H54 (cell line): ENCODE results near the gene KLF1.
"Not testable (repeated sequence)": the region's sequence is repeated elsewhere in the genome, so short reads cannot be mapped to it uniquely, and the experiment has no call there.

ENCODE experiments used
- DNase-seq: peaks from one replicate; pipeline ENCODE4 v3.0.0; 2011; ENCODE audit warnings: low spot score, mixed read lengths; ENCODE audit not compliant: insufficient read length
- FAIRE-seq: peaks from 3 replicates; lab custom pipeline; 2011; peaks lifted over from hg19 to GRCh38; lab: Jason Lieb, UNC
- POLR2A ChIP-seq: IDR thresholded peaks from 2 replicates; pipeline ENCODE4 v1.6.1; 2011; ENCODE audit warnings: low read depth, mild to moderate bottlenecking, low read length

KLF1 gene

GRCh38 chr19:12867120-12868099 lies 19.6 kb downstream of the KLF1 start:
- DNase-seq (peak; percentile 67), FAIRE-seq (no peak)
- TF ChIP-seq POLR2A: no peak

- no peak for DNase-seq
- no peak for TF ChIP-seq POLR2A
- FAIRE-seq: no peak
Observed at GRCh38 chr19:12866416-12867119, 20.4 kb downstream of the KLF1 start.

- TF ChIP-seq POLR2A: no peak
Observed at GRCh38 chr19:12865746-12866415, 21.1 kb downstream of the KLF1 start.

GRCh38 chr19:12864721-12865715 lies 22.0 kb downstream of the KLF1 start:
- DNase-seq (no peak), FAIRE-seq (no peak)
- no peak for TF ChIP-seq POLR2A

More at GRCh38 chr19:12865746-12866415, 21.1 kb downstream of the KLF1 start:
- DNase-seq (no peak), FAIRE-seq (no peak)

GRCh38 chr19:12864143-12864542 lies 22.9 kb downstream of the KLF1 start:
- no peak for DNase-seq
- no peak for TF ChIP-seq POLR2A
- FAIRE-seq: no peak

- DNase-seq (no peak), FAIRE-seq (no peak)
- TF ChIP-seq POLR2A: no peak
Observed at GRCh38 chr19:12859546-12859945, 27.5 kb downstream of the KLF1 start.

- DNase-seq (no peak), FAIRE-seq (no peak)
- TF ChIP-seq POLR2A: no peak
Observed at GRCh38 chr19:12858041-12858928, 28.7 kb downstream of the KLF1 start.

GRCh38 chr19:12856653-12857052 lies 30.3 kb downstream of the KLF1 start:
- FAIRE-seq (no peak), DNase-seq (no peak)
- TF ChIP-seq POLR2A: no peak

- no peak for TF ChIP-seq POLR2A
- FAIRE-seq: no peak
- DNase-seq: peak; percentile 91
Observed at GRCh38 chr19:12847159-12848139, 39.6 kb downstream of the KLF1 start.

- DNase-seq, FAIRE-seq: not testable (repeated sequence)
Observed at GRCh38 chr19:12846613-12847012, 40.4 kb downstream of the KLF1 start.
